ENCODE data around the gene COL5A1.

- TF ChIP-seq POLR2A (IDR thresholded peaks at IDR 0.05) (no peak), CTCF (IDR thresholded peaks at IDR 0.05) (no peak), EP300 (IDR thresholded peaks at IDR 0.05; ENCODE audit: low read depth) (no peak)
Measured at GRCh38 chr9:134774410-134774809, 132.8 kb downstream of the COL5A1 start.
